T-helper 2 cell (primary cell): ENCODE results near the gene MAML2.

Source experiments
- DNase-seq, 5 experiments: peaks; one replicate each; pipeline versions ENCODE4 v3.0.0 to v3.0.0-alpha.2; 2012 to 2022

MAML2 gene

GRCh38 chr11:96318399-96318798 is 24.6 kb downstream of the MAML2 start:
- DNase-seq = no peak

DNA sequence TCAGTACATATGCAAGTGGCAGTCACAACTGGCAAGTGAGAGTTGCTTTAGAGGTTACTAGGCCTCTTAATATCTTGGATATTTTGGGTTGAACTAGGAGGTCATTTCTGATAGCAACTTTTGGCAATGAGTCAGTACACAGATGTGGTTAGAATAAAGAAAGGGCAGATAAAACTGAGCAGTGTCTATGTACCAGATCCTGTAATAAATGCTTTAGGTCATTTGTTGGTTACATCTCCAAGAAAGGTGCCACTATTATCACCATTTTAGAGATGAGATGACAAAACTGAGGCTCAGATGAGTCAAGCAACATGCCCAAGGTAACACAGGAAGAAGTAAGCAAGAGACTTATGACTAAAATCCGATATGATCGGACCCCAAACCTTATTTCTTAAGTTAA is 25.0 kb downstream of the MAML2 start:
- DNase-seq = peak in 1 of 5 experiments; percentile 83

DNA sequence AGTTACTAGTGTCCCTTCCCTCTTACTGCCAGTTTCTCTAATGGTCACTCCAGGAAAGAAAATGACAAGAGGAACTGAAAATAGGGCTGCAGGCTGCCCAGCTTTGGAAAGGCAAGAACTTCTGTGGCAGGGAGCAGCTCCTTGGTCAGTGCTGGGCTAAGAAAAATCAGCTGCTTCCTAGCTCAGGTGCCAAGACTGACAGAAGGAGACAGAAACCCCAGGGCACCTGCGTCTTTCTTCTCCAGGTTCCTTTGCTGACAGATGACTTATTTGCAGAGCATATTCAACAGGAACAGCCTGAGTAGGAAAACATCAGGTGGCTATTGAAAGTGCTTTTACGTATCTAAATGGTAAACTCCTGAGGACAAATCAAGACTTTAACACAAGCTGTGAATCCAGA is 25.4 kb downstream of the MAML2 start:
- no peak for DNase-seq

- no peak for DNase-seq
These were observed 26.1 kb downstream of the MAML2 start for GRCh38 chr11:96316869-96317268.

DNA sequence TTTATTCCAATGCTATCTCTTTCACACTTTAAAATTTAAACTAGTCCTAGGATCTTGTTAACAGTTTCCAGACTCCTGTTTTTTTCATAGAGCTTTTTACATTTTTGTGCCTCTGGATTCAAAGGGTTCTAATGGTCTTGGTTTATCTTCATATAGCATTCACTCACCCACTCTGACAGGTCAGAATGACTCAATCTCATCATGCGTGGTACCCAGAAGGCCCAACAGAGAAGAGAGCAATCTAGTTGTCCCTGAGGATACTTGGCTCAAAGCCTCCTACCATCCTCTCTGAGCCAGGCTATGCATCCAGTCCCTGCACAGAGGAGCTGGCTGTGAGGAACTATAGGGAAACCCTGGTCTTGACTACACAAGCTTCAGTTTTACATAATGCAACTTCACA is 27.5 kb downstream of the MAML2 start:
- no peak for DNase-seq

DNA sequence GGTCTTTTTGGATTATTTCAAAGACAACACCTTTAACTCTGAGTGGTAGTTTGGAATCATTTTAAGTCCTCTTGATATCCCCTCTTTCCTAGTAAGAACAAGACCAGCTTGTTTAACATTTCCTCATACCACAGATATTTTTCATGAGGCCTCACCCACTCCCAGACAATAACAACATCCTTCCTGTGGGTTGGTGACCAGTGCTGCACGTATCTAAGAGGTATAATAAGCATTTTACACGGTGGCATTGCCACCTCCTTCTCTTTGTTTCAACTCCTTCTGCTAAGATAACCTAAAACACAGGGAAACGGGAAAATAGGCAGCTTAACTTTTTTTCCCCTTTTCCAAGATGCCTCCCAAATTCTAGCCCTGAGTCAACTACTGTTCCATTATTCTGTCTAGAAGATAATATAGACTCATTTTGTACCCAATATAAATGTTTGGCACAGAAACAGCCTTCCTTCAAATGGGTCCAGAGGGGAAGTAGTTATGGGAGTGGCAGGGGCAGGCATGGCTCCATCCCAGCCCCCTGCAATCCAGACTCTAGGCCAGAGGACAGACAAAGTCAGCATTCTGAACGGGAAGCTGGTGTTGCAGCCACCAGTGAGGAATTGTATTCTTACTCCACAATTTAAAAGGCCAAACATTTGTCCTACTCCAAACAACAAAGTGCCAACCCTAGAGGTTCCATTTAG is 28.5 kb downstream of the MAML2 start:
- peak in 1 of 5 experiments; percentile 42 for DNase-seq

DNA sequence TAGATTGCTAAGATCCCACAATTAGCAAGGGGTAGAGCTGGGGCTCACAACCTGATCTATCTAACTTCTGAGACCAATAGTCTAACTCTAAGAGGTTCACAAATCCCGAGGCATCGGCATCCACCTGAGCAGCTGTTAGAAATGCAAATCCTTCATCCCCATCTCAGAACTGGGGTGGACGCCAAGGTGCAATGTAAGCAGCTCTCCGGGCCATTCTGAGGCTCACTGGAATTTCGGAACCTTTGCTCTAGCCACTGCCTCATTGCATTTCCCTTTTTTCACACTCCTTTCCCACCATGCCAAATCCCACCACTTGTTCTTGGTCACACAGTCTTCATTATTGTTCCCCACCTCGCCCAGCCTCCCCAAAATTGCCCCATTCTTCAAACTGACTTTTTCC is 29.8 kb downstream of the MAML2 start:
- DNase-seq = no peak

DNA sequence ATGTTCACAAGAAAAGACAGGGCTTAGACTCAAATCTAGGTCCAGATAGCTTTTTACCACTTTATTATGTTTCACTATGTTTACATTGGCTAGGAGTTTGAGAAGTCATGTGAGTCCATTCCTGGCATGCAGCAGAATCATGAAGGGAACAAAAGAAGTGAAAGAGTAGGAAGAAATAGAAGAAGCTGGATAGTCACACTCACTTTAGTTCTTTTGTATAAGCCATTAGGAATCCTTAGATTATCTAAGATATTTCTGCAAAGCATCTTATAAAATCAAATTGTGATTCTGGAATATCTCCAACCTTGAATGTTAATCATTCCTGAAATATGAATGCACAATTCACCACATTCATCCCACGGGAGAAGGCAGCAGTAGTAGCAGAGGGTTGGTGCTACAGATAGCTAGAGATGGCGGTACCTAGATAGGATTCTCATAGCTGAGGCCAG is 31.9 kb downstream of the MAML2 start:
- no peak for DNase-seq

DNA sequence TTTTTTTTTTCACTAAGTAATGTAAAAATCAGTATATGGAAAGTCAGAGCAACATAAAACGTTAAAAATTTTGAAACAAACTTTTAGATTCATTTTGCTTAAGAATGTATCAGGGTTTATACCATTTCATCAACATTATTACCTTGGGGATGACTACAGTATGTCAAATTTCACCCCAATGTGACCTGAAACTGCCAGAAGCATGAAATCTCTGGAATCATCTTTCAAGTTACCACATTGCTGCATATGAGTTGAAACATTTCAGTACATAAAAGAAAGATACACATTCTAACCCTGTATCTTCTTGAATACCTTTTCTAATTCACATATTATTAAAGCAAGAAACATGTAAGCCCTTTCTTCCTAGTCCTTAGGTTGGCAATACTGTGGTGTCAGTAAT is 32.8 kb downstream of the MAML2 start:
- no peak for DNase-seq

GRCh38 chr11:96309643-96310017 is 33.4 kb downstream of the MAML2 start:
- no peak for DNase-seq

DNA sequence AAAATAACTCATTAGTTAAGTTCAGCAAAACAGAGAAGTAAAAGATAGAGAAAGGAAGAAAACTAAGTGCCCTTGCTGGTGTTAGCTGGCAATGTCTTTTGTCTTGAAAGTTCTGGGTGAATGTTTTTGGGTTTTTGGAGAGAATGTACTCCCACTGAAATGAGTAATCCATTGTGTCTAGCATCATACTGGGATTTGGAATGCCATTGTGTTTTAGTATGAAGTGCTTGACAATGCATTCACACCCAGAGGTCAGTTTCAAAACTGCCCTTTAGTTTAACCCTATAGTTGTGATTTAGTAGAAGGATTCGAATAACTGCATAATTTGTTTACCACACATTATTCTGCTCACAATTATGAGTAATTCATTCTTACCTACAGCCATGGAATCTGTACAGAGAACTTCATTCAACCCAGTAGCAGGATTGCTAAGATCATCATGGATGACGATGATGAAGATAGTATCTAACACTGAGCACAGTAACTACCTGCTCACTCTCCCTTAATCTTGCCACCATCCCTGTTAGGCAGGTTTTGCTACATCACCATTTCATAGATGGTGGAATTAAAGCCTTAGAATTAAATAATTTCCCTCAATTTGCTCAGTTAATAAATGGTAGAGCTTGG is 33.9 kb downstream of the MAML2 start:
- DNase-seq = no peak

GRCh38 chr11:96307776-96308140 is 35.2 kb downstream of the MAML2 start:
- no peak for DNase-seq

GRCh38 chr11:96306933-96307775 is 35.8 kb downstream of the MAML2 start:
- no peak for DNase-seq

DNA sequence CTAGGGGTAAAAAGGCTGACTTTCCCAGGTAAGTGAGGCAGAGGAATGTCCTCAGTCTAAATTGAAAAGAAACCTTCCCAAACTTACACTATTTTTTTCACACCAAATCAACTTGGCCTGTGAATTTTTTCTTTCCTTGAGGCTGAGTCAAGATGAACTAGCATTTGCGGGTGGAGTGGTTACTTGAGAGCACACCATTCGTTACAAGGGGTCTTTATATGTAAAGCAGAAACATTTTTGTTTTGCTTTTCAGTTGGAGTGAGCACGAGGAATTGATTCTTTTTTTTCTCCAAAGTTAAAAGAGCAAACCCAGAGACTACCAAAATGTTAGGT is 36.4 kb downstream of the MAML2 start:
- DNase-seq = no peak

- DNase-seq = no peak
These were observed 36.9 kb downstream of the MAML2 start for GRCh38 chr11:96306071-96306470.

DNA sequence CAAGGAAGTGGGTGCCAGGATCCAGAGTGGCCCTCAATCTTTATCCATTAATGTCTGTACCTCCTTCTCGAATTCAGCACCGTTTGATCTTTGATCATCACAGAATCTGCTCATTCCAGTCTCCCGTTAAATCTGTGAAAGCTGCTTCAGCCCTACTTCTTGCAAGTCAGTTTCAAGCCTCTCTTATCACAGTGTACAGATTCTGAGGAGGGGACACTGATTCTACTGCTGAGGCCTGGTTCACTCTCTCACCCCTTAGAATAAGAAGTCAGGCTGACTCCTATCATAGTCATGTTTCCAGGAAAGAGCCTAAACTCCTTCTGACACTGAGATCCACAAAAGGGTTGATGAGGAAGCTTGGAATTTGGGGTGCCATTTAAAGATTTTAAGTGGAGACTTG is 39.0 kb downstream of the MAML2 start:
- no peak for DNase-seq

- DNase-seq = no peak
These were observed 39.9 kb downstream of the MAML2 start for GRCh38 chr11:96303064-96303463.

DNA sequence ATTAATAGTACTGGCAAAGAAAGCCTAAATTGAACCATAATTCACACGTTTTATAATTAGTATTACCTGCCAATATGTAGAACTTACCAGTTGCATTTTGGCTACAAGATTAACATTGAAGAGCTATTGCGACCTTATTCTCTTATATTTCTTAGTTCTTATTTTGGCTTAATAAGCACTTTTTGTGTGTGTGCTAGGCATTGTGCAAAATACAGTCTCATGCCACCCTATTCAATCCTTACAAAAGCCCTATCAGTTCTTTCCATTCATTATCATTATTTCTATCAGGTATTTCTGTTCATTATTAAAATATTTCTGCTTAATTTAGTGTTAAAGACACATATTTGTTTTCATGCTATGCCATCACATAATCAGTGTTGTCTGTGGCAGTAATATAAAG is 41.2 kb downstream of the MAML2 start:
- no peak for DNase-seq

- DNase-seq = no peak
These were observed 43.7 kb downstream of the MAML2 start for GRCh38 chr11:96299155-96299888.

DNA sequence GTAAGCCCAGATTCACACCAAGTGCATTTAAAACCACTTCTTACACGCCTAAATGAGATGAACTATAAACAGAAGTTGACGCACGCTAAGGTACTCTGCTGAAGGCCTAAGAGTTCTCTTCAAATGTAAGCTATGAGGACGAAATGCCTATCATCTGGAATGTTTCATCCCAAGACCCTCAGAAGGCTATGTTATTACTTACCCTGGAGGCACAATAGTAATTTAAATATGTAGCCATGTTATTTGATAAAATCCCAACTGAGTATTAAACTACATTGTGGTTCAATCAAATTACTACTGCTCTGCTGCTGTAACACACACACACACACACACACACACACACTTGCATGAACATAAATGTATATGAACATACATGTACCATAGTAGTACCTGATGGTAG is 47.6 kb downstream of the MAML2 start:
- DNase-seq = no peak

GRCh38 chr11:96294289-96294688 is 48.7 kb downstream of the MAML2 start:
- no peak for DNase-seq

DNA sequence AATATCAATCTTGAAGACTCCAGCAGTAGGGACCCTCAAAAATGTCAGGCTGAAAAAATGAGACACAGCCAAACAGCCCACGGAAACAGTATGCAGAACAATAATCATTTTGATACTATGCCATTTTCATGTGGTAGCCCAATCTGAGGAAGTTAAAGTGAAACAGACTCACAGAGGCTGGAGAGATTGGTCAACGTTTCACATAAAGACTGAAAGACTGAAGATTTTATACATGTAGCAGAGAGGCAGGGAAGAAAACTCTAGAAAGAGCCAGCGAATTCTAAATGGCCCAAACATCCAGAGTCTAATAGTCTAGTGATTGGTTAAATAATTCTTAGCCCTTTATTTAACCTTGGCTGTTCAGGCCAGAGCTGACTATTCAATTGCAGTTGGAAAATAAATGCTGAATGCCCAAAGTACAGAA is 49.4 kb downstream of the MAML2 start:
- peak in 1 of 5 experiments; percentile 81 for DNase-seq

GRCh38 chr11:96293109-96293508 is 49.9 kb downstream of the MAML2 start:
- DNase-seq = no peak
